Right lobe of liver (tissue), 4 donors: ENCODE data around the gene PRR5.

Experiments
- POLR2A ChIP-seq: fragments of 450-650 bp; IDR thresholded peaks from one replicate; pipeline ENCODE4 v1.6.1; 2017; ENCODE audit warnings: antibody characterized with exemption, mild to moderate bottlenecking
- TF ChIP-seq, protein P1 (sequence below), 4 donors: fragments of 200-600 bp in 3 of 4; fragments of 450-650 bp in 1 of 4; IDR thresholded peaks; one replicate each; pipeline versions ENCODE4 v1.5.1 to v1.8.0; 2016 to 2022; ENCODE audit warnings: antibody characterized with exemption in 4 of 4, mild to moderate bottlenecking in 2 of 4
- donor health status: DM: no; HTN: no; CAD: no.
- donor health status: DM: no; HTN: no; CAD: no.
- donor health status: DM: no; HTN: yes; CAD: no.

DNA sequence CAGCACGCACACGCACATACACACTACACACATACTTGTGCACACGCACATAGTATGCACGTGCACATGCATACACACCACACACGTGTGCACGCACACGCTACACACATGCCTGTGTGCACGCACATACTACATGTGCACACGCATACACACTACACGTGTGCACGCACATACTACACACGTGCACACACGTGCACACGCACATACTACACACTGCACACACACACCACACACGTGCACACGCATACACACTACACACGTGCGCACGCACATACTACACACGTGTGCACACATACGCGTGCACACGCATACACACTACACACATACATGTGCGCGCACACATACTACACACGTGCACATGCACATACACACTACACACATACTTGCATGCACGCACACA is 30.7 kb downstream of the PRR5 start:
- TF ChIP-seq, protein P1, sequence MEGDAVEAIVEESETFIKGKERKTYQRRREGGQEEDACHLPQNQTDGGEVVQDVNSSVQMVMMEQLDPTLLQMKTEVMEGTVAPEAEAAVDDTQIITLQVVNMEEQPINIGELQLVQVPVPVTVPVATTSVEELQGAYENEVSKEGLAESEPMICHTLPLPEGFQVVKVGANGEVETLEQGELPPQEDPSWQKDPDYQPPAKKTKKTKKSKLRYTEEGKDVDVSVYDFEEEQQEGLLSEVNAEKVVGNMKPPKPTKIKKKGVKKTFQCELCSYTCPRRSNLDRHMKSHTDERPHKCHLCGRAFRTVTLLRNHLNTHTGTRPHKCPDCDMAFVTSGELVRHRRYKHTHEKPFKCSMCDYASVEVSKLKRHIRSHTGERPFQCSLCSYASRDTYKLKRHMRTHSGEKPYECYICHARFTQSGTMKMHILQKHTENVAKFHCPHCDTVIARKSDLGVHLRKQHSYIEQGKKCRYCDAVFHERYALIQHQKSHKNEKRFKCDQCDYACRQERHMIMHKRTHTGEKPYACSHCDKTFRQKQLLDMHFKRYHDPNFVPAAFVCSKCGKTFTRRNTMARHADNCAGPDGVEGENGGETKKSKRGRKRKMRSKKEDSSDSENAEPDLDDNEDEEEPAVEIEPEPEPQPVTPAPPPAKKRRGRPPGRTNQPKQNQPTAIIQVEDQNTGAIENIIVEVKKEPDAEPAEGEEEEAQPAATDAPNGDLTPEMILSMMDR (IDR thresholded peaks at IDR 0.05), result no peak
- no peak for TF ChIP-seq POLR2A
